Measurements from ENCODE around the gene ALKBH6. TPM values are rescaled to one million over a fixed set of nuclear protein-coding genes. Genes with fewer than 3 reads are reported as not detected.

Gene ALKBH6
- total RNA-seq, 2 donors from 2014 or later = 42.0 to 49.0 TPM

GRCh38 chr19:36058481-36059179 is 44.6 kb upstream of the ALKBH6 start:
- TF ChIP-seq POLR2AphosphoS5 (IDR thresholded peaks at IDR 0.05) = no peak
- no peak for TF ChIP-seq CTCF (IDR thresholded peaks at IDR 0.05)
- TF ChIP-seq POLR2A (IDR thresholded peaks at IDR 0.05) = no peak
- Histone ChIP-seq H3K36me3 (no peaks in the 10 kb centered on the region), H3K27me3 (replicated peaks; ENCODE audit: insufficient read depth) (no peaks in the 10 kb centered on the region), H3K9me3 (no peaks in the 10 kb centered on the region), H3K4me3 (no peak overlapping the region), H3K27ac (no peak overlapping the region), H3K4me1 (replicated peaks) (no peaks in the 10 kb centered on the region)
- DNase-seq (ENCODE audit: low spot score) = no peak
- WGBS = 83% methylated on average over 12 of the region's 12 CpGs
- intact Hi-C loops (cut with DNase I) = loop anchor here (10.0 kb wide), 1 partner anchor 304 kb away; the partner anchor contains the start of genes HSPB6 and PROSER3

- Histone ChIP-seq H3K9me3 (no peaks in the 10 kb centered on the region), H3K27me3 (replicated peaks; ENCODE audit: insufficient read depth) (no peaks in the 10 kb centered on the region), H3K36me3 (no peaks in the 10 kb centered on the region), H3K4me1 (replicated peaks) (no peaks in the 10 kb centered on the region), H3K4me3 (peak within 1 kb of the TSS; percentile 52 to 59), H3K27ac (peak within 1 kb of the TSS; percentile 92 to 97)
- intact Hi-C loops (cut with DNase I) = loop anchor here (1.0 to 10.0 kb wide), 3 partner anchors 43 to 300 kb away; partner anchors contain the start of genes ALKBH6, HSPB6, POLR2I and PROSER3
- peak; percentile 92 for DNase-seq (ENCODE audit: low spot score)
- WGBS = 1% methylated on average over 52 of the region's 76 CpGs
- TF ChIP-seq POLR2AphosphoS5 (IDR thresholded peaks at IDR 0.05) (no peak), POLR2A (IDR thresholded peaks at IDR 0.05) (peak; percentile 37), CTCF (IDR thresholded peaks at IDR 0.05) (no peak)
These were observed 41.0 kb upstream of the ALKBH6 start, which contains the start of gene WDR62 for GRCh38 chr19:36054733-36055686. Gene WDR62, plus strand, starts transcription at chr19:36054897. Its CDS starts 75 bp downstream, at chr19:36054972.

GRCh38 chr19:36054119-36054732 is 40.2 kb upstream of the ALKBH6 start, which contains the start of gene THAP8:
Gene THAP8, minus strand, starts transcription at chr19:36054285. Its CDS starts 68 bp downstream, at chr19:36054217.
- peak within 1 kb of the TSS; percentile 52 to 59 for H3K4me3 ChIP-seq
- intact Hi-C loops (cut with DNase I) = loop anchor here (1.0 to 10.0 kb wide), 3 partner anchors 42 to 299 kb away; partner anchors contain the start of genes ALKBH6, HSPB6, POLR2I and PROSER3
- no peaks in the 10 kb centered on the region for H3K36me3 ChIP-seq
- WGBS = under 1% methylated on average over 39 of the region's 56 CpGs
- DNase-seq (ENCODE audit: low spot score) = peak; percentile 99
- peak within 1 kb of the TSS; percentile 92 to 97 for H3K27ac ChIP-seq
- no peaks in the 10 kb centered on the region for H3K27me3 ChIP-seq (replicated peaks; ENCODE audit: insufficient read depth)
- no peaks in the 10 kb centered on the region for H3K4me1 ChIP-seq (replicated peaks)
- no peaks in the 10 kb centered on the region for H3K9me3 ChIP-seq
- peak; percentile 73 for TF ChIP-seq POLR2A (IDR thresholded peaks at IDR 0.05)
- TF ChIP-seq POLR2AphosphoS5 (IDR thresholded peaks at IDR 0.05) = peak; percentile 100
- TF ChIP-seq CTCF (IDR thresholded peaks at IDR 0.05) = peak in 3 of 4 experiments; percentile 49 to 84 (median 61)

GRCh38 chr19:36051637-36052036 is 37.6 kb upstream of the ALKBH6 start:
- TF ChIP-seq CTCF (IDR thresholded peaks at IDR 0.05) = no peak
- no peak for DNase-seq (ENCODE audit: low spot score)
- H3K4me1 ChIP-seq (replicated peaks) = no peaks in the 10 kb centered on the region
- H3K27ac ChIP-seq = no peak overlapping the region
- no peaks in the 10 kb centered on the region for H3K9me3 ChIP-seq
- no peaks in the 10 kb centered on the region for H3K27me3 ChIP-seq (replicated peaks; ENCODE audit: insufficient read depth)
- WGBS = 90% methylated on average over 4 of the region's 4 CpGs
- H3K4me3 ChIP-seq = no peak overlapping the region
- intact Hi-C loops (cut with DNase I) = loop anchor here (2.0 to 10.0 kb wide), 3 partner anchors 23 to 297 kb away; partner anchors contain the start of genes ALKBH6, HSPB6 and PROSER3
- H3K36me3 ChIP-seq = no peaks in the 10 kb centered on the region

All from prostate gland (tissue), 2 donors.